AG10803 (cell line): ENCODE measurements around the gene CHCT1.

Source experiments
- DNase-seq: peaks from one replicate; pipeline ENCODE4 v3.0.0; 2010; ENCODE audit warnings: low read depth
- H3K4me3 ChIP-seq: 2 replicates; pipeline ENCODE4 v1.5.1; 2011; ENCODE audit warnings: mild to moderate bottlenecking, low read length, control low read depth
- TF ChIP-seq, protein P1 (sequence below): conservative IDR thresholded peaks from 2 replicates; pipeline ENCODE4 v1.5.1; 2011; ENCODE audit warnings: mild to moderate bottlenecking, low read length, control low read depth, inconsistent platforms

CHCT1 gene

DNA sequence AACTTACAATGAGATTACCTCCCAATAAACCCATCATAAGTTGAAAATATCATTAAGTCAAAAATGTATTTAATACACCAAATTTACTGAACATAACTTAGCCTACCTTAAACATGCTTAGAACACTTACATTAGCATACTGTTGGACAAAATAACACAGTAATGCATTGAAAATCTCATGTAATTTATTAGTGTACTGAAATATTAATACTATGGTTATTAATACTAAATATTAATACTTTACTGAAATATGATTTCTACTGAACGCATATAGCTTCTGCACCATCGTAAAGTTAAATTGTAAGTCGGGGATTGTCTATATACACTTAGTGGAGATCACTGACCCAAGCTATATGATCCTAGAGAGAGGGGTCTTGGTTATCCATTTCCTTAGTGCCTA is 34.6 kb upstream of the CHCT1 start:
- TF ChIP-seq, protein P1, sequence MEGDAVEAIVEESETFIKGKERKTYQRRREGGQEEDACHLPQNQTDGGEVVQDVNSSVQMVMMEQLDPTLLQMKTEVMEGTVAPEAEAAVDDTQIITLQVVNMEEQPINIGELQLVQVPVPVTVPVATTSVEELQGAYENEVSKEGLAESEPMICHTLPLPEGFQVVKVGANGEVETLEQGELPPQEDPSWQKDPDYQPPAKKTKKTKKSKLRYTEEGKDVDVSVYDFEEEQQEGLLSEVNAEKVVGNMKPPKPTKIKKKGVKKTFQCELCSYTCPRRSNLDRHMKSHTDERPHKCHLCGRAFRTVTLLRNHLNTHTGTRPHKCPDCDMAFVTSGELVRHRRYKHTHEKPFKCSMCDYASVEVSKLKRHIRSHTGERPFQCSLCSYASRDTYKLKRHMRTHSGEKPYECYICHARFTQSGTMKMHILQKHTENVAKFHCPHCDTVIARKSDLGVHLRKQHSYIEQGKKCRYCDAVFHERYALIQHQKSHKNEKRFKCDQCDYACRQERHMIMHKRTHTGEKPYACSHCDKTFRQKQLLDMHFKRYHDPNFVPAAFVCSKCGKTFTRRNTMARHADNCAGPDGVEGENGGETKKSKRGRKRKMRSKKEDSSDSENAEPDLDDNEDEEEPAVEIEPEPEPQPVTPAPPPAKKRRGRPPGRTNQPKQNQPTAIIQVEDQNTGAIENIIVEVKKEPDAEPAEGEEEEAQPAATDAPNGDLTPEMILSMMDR: no peak
- H3K4me3 ChIP-seq: no peak overlapping the region
- no peak for DNase-seq

DNA sequence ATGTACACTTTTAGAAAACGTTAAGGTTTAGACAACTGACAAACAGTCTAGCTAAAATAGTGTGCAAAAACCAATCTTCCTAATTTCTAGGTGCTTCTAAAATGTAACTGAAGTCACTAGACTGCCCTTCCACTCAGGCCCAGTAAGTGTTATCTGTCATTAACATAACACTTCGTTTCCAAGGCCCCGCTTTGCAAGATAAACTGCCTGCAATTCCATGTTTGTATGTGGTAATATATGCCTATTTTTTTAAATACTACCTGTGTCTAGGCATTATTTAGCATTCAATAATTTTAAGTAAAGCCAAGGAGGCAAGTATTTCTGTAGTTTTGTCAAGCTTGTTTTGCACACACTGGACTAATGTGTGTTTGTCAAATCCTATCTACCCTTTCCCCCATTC is 33.5 kb upstream of the CHCT1 start:
- TF ChIP-seq, protein P1: no peak
- no peak overlapping the region for H3K4me3 ChIP-seq
- DNase-seq: no peak

DNA sequence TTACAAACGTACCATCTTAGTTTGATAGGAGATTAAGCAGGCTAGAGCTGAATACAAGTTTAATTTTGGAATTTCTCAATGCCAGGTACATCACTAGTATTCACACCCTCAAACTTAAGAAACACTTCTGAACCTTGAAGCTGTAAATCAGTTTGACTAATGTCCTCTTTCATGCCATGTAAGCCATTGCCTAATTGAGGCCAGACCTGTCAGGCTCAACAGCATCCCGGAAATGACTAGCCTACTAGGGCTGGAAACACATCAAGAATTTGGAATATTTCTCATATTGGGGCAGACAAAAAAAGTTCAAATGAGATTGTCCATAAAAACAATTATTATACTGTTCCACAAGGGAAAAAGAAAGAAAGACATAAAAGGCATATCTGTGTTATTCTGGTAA is 32.1 kb upstream of the CHCT1 start:
- H3K4me3 ChIP-seq: peak overlapping the region; percentile 96
- DNase-seq: peak; percentile 91
- TF ChIP-seq, protein P1: no peak

DNA sequence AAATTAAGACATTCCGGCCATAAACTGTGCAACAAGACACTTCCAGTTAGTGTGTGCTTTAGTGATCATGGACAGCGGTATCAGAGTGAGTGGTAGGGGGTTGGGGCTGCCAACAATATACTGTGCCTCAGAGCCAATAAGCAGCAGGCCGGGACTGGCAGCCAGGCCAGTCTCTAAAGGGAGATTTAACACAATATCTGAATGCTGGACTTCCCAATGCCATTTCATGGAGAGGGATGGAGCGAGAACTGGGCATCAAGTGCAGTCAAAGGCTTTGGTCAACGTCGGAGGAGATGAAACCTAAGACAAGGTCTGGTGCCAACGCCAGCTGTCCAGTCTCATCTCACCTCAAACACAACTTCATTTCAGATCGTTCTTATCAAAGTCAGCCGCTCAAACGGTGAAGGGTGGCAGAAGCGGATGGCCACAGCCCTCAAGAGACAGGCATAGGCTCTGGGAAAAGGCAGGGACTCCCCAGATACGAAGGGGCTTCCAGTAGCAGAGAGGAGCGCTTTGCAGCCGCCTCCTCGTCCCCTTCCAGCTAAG is 31.3 kb upstream of the CHCT1 start:
- TF ChIP-seq, protein P1: no peak
- peak overlapping the region; percentile 96 for H3K4me3 ChIP-seq
- DNase-seq: peak; percentile 58

DNA sequence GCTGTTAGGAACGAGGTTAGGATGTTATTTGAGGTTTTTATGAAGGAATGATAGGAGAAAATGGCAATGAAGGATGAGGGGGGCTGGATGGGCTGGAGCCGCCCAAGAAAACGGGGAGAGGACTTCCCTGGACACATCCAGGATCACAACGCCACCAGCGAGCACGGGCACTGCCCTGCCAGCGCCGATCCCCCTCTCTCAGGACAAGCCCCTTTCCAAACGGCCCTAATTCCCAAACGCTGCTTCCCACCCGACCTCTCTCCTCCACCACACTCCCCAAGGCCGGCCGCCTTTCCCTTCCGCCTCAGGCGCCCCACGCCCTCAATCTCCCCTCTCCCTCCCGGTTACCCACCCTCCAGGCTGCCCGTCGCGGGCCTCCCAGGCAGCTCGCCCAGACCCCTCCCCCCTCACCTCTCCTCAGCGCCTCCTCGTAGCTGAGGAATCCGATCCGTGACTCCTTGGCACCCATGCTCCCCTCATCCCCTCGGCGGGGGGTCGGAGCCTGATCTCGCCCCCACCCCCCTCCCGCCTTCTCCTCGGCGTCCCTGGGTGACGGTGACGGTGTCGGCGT is 30.7 kb upstream of the CHCT1 start:
- H3K4me3 ChIP-seq: peak overlapping the region; percentile 96
- TF ChIP-seq, protein P1: no peak
- peak; percentile 9 for DNase-seq

DNA sequence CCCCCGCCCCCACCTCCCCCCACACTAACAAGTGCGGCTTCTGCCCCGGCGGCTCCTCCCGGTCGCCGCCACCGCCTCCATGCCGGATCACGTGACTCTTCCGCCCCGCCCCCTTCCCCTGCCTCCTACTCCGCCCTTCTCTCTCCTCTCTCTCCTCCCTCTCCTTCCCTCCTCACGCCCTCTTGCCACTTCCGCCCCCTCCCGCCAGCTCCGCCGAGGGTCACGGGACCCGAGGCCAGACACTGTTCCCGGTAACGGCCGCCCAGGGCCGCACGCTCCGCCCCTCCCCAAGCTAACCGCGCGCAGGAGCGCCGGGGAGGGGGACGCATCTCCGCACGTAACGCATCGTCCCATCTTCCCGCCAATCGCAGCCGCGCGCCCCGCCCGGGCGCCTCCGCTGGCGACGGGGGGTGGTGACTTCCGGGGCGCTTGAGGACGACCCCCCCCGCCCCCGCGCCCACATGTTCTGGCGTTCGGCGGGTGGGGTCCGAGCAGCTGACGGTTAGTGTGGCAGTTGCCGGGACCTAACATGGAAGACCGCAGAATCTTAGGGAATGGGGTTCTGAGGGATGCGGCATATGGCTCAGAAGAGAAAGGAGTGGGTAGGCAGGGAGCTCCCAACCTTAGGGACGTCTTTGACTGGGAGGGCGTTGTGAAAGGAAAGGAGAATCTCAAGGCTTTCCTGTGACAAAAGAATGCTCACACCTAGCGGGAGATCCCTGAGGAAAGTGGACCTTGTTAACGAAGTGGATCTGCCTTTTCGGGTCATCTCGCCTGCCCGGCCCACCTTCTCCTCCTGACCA is 30.0 kb upstream of the CHCT1 start, which contains the start of gene USP32:
TSS of gene USP32 (minus strand) at position 92 of the 803 bp plus-strand sequence. CDS start 194 bp downstream, outside the sequence.
- peak within 1 kb of the TSS; percentile 96 for H3K4me3 ChIP-seq
- peak; percentile 99 for DNase-seq
- TF ChIP-seq, protein P1: peak; percentile 22; the same call in 1 of the 2 replicates
